ENCODE data around the gene PIEZO2.

PIEZO2 gene

GRCh38 chr18:10670856-10671255 lies 478.5 kb downstream of the PIEZO2 start:
- H2AFZ ChIP-seq (ENCODE audit: low read depth, low read length, severe bottlenecking), result no peak overlapping the region
- no peak overlapping the region for H3K4me2 ChIP-seq (ENCODE audit: low read depth, low read length, poor library complexity, severe bottlenecking)
- H3F3A ChIP-seq (ENCODE audit: insufficient read depth), result no peaks in the 10 kb centered on the region
- H4K20me1 ChIP-seq (ENCODE audit: low read depth, low read length), result no peaks in the 10 kb centered on the region
- no peaks in the 10 kb centered on the region for H3K79me2 ChIP-seq (ENCODE audit: insufficient read depth, low read length)
- no peaks in the 10 kb centered on the region for H3K27me3 ChIP-seq (ENCODE audit: low read length)
- no peak overlapping the region for H3K27ac ChIP-seq (ENCODE audit: low read depth, low read length)
- H3K9me2 ChIP-seq (replicated peaks; ENCODE audit: insufficient read depth, low read length), result no peaks in the 10 kb centered on the region
- no peak overlapping the region for H3K4me3 ChIP-seq (ENCODE audit: insufficient read depth, low read length, poor library complexity, severe bottlenecking)
- no peaks in the 10 kb centered on the region for H3K36me3 ChIP-seq (ENCODE audit: low read length)
- H3K9ac ChIP-seq (ENCODE audit: low read length), result no peak overlapping the region
- TF ChIP-seq EZH2phosphoT487 (conservative IDR thresholded peaks at IDR 0.05; ENCODE audit: low read length) (no peak), CTCF (IDR thresholded peaks at IDR 0.05; ENCODE audit: insufficient read depth, low read length, poor library complexity, severe bottlenecking) (no peak)
- H3K9me3 ChIP-seq (ENCODE audit: insufficient read depth, low read length), result no peaks in the 10 kb centered on the region

- no peak overlapping the region for H3K4me3 ChIP-seq (ENCODE audit: insufficient read depth, low read length, poor library complexity, severe bottlenecking)
- no peak overlapping the region for H2AFZ ChIP-seq (ENCODE audit: low read depth, low read length, severe bottlenecking)
- no peaks in the 10 kb centered on the region for H4K20me1 ChIP-seq (ENCODE audit: low read depth, low read length)
- no peak overlapping the region for H3K4me2 ChIP-seq (ENCODE audit: low read depth, low read length, poor library complexity, severe bottlenecking)
- no peaks in the 10 kb centered on the region for H3K9me3 ChIP-seq (ENCODE audit: insufficient read depth, low read length)
- H3K9ac ChIP-seq (ENCODE audit: low read length), result no peak overlapping the region
- no peaks in the 10 kb centered on the region for H3F3A ChIP-seq (ENCODE audit: insufficient read depth)
- no peaks in the 10 kb centered on the region for H3K9me2 ChIP-seq (replicated peaks; ENCODE audit: insufficient read depth, low read length)
- no peaks in the 10 kb centered on the region for H3K36me3 ChIP-seq (ENCODE audit: low read length)
- no peak overlapping the region for H3K27ac ChIP-seq (ENCODE audit: low read depth, low read length)
- TF ChIP-seq EZH2phosphoT487 (conservative IDR thresholded peaks at IDR 0.05; ENCODE audit: low read length) (no peak), CTCF (IDR thresholded peaks at IDR 0.05; ENCODE audit: insufficient read depth, low read length, poor library complexity, severe bottlenecking) (no peak)
- no peaks in the 10 kb centered on the region for H3K79me2 ChIP-seq (ENCODE audit: insufficient read depth, low read length)
- no peaks in the 10 kb centered on the region for H3K27me3 ChIP-seq (ENCODE audit: low read length)
Observed at GRCh38 chr18:10669441-10670100, 479.8 kb downstream of the PIEZO2 start.

- no peaks in the 10 kb centered on the region for H3F3A ChIP-seq (ENCODE audit: insufficient read depth)
- H3K79me2 ChIP-seq (ENCODE audit: insufficient read depth, low read length), result no peaks in the 10 kb centered on the region
- no peaks in the 10 kb centered on the region for H4K20me1 ChIP-seq (ENCODE audit: low read depth, low read length)
- no peak overlapping the region for H3K4me2 ChIP-seq (ENCODE audit: low read depth, low read length, poor library complexity, severe bottlenecking)
- no peaks in the 10 kb centered on the region for H3K36me3 ChIP-seq (ENCODE audit: low read length)
- no peak overlapping the region for H3K4me3 ChIP-seq (ENCODE audit: insufficient read depth, low read length, poor library complexity, severe bottlenecking)
- no peaks in the 10 kb centered on the region for H3K9me3 ChIP-seq (ENCODE audit: insufficient read depth, low read length)
- no peaks in the 10 kb centered on the region for H3K9me2 ChIP-seq (replicated peaks; ENCODE audit: insufficient read depth, low read length)
- no peak overlapping the region for H3K9ac ChIP-seq (ENCODE audit: low read length)
- H3K27ac ChIP-seq (ENCODE audit: low read depth, low read length), result no peak overlapping the region
- TF ChIP-seq EZH2phosphoT487 (conservative IDR thresholded peaks at IDR 0.05; ENCODE audit: low read length), result no peak
- no peak for TF ChIP-seq CTCF (IDR thresholded peaks at IDR 0.05; ENCODE audit: insufficient read depth, low read length, poor library complexity, severe bottlenecking)
- H3K27me3 ChIP-seq (ENCODE audit: low read length), result no peaks in the 10 kb centered on the region
- H2AFZ ChIP-seq (ENCODE audit: low read depth, low read length, severe bottlenecking), result no peak overlapping the region
Observed at GRCh38 chr18:10663750-10664149, 485.6 kb downstream of the PIEZO2 start.

All from SU-DHL-6 (cell line).